HPDE6-E6E7 (cell line): ENCODE data around the gene KRT5.

Experiments
- DNase-seq: peaks from one replicate; pipeline ENCODE4 v3.0.0; 2011; ENCODE audit warnings: missing footprints; ENCODE audit errors: extremely low spot score

KRT5 gene

GRCh38 chr12:52537101-52537500, 16.9 kb upstream of the KRT5 start:
- no peak for DNase-seq

GRCh38 chr12:52535574-52535973, 15.4 kb upstream of the KRT5 start:
- DNase-seq: no peak

GRCh38 chr12:52534482-52534881, 14.3 kb upstream of the KRT5 start:
- no peak for DNase-seq

- DNase-seq: no peak
Observed at GRCh38 chr12:52533686-52534470, 13.7 kb upstream of the KRT5 start.

GRCh38 chr12:52532636-52533035, 12.4 kb upstream of the KRT5 start:
- no peak for DNase-seq

- no peak for DNase-seq
Observed at GRCh38 chr12:52531566-52532300, 11.5 kb upstream of the KRT5 start.

GRCh38 chr12:52530905-52531304, 10.7 kb upstream of the KRT5 start:
- DNase-seq: no peak

GRCh38 chr12:52530366-52530765, 10.2 kb upstream of the KRT5 start:
- no peak for DNase-seq

- no peak for DNase-seq
Observed at GRCh38 chr12:52529846-52530245, 9.7 kb upstream of the KRT5 start.

- no peak for DNase-seq
Observed at GRCh38 chr12:52529417-52529816, 9.2 kb upstream of the KRT5 start.

- DNase-seq: no peak
Observed at GRCh38 chr12:52528641-52529143, 8.5 kb upstream of the KRT5 start.

GRCh38 chr12:52527121-52527800, 7.1 kb upstream of the KRT5 start:
- no peak for DNase-seq

GRCh38 chr12:52526511-52526951, 6.3 kb upstream of the KRT5 start:
- DNase-seq: no peak

GRCh38 chr12:52525661-52526499, 5.7 kb upstream of the KRT5 start:
- DNase-seq: no peak

GRCh38 chr12:52524898-52525591, 4.9 kb upstream of the KRT5 start:
- peak; percentile 59 for DNase-seq

- no peak for DNase-seq
Observed at GRCh38 chr12:52524241-52524897, 4.2 kb upstream of the KRT5 start.

GRCh38 chr12:52523824-52524223, 3.6 kb upstream of the KRT5 start:
- no peak for DNase-seq

GRCh38 chr12:52522346-52523011, 2.3 kb upstream of the KRT5 start:
- no peak for DNase-seq

GRCh38 chr12:52521568-52522266, 1.5 kb upstream of the KRT5 start:
- peak; percentile 53 for DNase-seq
